ENCODE data around the gene TMCO6.

DNA sequence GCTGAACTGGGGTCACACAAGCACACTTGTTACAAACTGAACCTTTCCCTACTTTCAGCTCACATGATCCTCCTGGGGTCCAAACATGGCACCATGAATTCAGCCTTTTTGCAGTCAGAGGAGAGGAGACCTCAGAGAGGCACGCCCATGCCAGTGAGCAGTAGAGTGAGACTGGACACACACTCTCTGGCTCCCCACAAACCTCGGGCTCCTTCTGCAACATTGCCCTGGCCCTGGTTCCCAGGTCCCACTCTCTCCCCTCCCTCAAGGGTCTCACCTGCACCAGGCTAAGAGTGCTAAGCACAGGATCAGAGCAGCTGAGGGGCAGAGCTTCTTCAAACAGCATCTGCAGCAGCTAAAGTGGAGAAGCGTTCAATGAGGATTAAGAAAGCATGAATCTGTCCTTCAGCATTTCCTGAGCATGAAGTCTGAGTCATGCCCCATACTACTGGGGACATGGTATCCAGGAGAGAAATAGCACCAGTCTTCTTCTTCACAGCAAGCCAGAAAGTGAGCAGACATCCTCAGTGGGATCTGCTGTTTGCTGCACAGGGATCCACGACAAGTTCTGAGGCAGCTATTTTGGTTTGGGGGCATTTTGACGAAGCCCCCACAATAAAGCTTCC, 47.4 kb upstream of the TMCO6 start:
- TF ChIP-seq CTCF (conservative IDR thresholded peaks at IDR 0.05; ENCODE audit: low read depth in 2 of 2) (no peak), EZH2 (IDR thresholded peaks at IDR 0.05; ENCODE audit: low read depth, unreplicated experiment) (no peak), POLR2AphosphoS5 (IDR thresholded peaks at IDR 0.05; ENCODE audit: low read depth) (no peak), EZH2phosphoT487 (IDR thresholded peaks at IDR 0.05; ENCODE audit: unreplicated experiment) (no peak), REST (IDR thresholded peaks at IDR 0.05; ENCODE audit: unreplicated experiment) (no peak), STAT1 (IDR thresholded peaks at IDR 0.05; ENCODE audit: unreplicated experiment) (no peak), ZNF331 (CRISPR knock-in tag; IDR thresholded peaks at IDR 0.05; ENCODE audit: low read depth) (no peak), ETS1 (IDR thresholded peaks at IDR 0.05) (no peak)

Measured in GM23338 (cell line).